Kidney tubule cell (primary cell): Measurements from ENCODE around the gene MYH14.
A peak's percentile ranks its signal among the peaks of the same experiment; 100 is the strongest.

ENCODE experiments used
- DNase-seq: peaks from one replicate; pipeline ENCODE4 v3.0.0-alpha.2; 2018; ENCODE audit warnings: low spot score

The MYH14 gene

DNA sequence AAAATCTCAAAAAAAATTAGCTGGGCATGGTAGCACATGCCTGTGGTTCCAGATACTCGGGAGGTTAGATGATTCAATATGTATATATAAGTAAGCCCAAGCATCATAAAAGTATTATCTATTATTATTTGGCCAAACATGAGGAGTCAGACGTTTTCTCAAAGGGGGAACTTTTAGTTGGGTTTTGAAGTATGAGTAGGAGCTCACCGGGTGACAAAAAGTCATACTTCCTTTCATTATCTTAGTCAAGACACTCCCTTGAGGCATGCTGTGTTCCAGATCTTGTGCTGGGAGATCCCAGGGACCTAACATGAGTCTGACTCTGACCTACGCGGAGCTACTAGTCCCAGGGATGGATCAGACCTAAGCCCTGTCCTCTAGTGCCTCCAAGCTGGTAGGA, 8.2 kb upstream of the MYH14 start:
- no peak for DNase-seq

DNA sequence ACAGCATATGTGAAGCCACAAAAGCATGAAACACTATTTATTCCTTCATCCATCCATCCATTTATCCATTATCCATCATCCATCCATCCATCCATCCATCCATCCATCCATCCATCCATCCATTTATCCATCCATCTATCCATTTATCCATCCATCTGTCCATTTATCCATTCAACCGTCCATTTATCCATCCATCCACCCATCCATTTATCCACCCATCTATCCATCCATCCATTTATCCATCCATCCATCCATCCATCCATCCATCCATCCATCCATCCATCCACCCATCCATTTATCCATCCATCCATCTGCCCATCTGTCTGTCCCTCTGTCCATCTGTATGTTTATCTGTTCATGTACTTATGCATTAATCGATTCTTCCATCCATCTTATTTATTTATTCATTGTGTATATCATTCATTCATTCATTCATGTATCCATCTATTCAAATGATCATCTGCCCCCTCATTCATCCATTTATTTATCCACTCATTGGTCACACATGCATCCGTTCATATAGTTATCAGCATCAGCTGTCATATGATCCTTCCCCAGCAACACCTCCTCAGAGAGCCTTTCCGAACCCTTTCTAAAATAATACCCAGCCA, 7.0 kb upstream of the MYH14 start:
- DNase-seq = no peak

DNA sequence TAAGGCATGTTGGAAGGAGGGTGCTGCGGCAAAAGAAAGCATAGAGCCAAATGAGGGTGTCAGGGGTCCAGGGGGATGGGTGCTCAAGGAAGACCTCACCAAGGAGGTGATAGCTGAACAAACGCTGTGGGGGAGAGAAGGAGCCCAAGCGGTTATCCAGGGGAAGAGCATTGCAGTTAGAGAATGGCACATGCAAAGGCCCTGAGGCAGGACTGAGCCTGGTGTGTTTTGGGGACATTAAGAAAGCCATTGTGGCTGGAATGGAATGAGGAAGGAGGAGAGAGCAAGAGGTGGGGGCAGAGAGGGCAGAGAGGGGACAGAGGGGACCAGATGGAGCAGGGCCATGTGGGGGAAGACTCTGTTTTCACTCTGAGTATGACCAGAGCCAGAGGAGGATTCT, 6.1 kb upstream of the MYH14 start:
- no peak for DNase-seq

DNA sequence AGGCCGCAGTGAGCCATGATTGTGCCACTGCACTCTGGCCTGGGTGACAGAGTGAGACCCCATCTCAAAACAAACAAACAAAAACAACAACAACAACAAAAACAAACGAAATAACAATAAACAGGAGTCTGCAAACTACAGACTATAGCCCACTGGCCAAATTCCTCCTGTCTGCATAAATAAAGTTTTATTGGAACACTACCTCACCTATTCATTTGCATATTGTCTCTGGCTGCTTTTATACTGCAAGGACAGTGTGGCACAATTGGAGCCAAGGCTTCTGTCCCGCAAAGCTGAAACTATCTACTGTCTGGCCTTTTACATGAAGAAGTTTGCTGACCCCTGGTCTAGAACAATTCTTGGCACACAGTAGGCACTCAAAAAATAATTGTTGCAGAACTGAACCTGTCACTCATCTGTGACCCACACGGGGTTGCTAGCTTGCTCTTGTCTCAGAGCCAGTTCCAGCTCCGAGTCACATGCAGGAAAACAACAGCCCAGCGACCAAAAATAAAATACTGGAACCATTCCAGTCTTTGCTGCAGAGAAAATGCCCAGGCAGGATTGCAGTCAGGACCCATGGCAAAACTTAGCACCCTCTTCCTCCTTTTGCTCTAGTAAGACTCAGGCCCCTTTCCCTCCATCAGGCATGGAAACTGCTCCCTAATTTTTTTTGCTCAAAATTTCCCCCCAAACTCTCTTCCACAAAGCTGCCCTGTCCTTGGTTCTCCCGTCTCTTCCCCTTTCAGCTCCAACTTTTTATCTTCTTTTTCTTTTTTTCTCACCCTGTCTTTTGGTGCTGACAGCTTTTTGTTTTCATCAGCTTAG, 4.8 kb upstream of the MYH14 start:
- no peak for DNase-seq

DNA sequence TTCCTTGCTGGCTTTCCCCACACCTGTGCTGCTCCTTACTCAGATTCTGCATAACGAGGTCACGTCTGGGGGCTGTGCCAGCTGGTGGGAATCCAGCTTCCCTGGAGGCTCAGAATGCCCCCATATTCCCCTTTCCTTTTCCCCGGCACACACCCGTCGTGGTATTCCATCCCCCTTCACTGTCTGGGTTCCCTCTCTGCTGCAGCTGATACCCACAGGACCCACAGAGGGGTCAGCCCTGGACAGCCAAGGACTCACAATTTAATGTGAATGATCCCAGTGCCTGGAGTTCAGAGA, 4.2 kb upstream of the MYH14 start:
- no peak for DNase-seq

DNA sequence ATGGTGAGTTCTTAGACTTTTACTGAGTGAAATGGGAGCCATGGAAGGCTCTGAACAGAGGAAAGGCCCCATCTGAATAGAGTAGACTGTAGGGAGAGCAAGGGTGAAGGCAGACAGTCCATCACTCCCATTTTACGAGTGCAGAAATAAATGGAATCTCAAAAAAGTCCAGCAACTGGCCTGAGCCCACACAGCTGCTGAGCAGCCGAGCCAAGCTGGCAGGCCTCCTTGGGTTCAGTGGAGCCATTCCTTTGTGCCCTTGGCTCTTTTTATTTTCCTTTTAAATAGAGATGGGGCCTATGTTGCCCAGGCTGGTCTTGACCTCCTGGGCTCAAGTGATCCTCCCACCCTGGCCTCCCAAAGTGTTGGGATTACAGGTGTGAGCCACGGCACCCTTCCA, 1.0 kb upstream of the MYH14 start:
- DNase-seq = no peak

DNA sequence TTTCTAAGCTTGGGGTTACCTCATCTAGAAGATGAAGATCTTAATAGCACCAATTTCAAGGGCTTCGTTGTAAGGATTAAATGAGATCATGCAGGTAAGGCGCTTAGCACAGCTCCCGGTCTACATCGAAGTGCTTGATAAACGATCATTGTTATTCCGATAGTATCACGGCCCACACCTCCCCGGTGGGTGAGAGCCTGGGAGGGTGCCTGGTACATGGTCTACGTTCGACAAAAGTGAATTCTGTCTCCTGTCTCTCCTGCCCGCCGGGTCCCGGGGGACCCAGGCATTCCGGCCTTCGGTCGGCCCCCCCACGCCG, 501 bp upstream of the MYH14 start:
- no peak for DNase-seq

DNA sequence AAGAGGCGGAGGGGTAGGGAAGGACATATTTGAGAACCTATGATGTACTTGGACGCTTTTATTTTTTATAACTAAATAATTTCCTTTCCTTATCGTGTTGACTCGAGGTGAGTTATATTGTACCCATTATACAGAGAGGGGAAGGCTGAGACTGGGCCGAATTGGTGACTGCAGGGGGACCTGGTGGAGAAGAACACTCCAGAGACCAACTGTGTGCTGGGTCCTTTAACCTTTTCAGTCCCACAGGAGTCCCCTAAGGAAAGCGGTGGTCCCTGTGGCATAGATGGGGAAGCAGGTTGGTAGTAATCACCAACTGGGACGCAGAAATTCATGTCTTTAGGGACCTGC, 633 bp downstream of the MYH14 start:
- no peak for DNase-seq

DNA sequence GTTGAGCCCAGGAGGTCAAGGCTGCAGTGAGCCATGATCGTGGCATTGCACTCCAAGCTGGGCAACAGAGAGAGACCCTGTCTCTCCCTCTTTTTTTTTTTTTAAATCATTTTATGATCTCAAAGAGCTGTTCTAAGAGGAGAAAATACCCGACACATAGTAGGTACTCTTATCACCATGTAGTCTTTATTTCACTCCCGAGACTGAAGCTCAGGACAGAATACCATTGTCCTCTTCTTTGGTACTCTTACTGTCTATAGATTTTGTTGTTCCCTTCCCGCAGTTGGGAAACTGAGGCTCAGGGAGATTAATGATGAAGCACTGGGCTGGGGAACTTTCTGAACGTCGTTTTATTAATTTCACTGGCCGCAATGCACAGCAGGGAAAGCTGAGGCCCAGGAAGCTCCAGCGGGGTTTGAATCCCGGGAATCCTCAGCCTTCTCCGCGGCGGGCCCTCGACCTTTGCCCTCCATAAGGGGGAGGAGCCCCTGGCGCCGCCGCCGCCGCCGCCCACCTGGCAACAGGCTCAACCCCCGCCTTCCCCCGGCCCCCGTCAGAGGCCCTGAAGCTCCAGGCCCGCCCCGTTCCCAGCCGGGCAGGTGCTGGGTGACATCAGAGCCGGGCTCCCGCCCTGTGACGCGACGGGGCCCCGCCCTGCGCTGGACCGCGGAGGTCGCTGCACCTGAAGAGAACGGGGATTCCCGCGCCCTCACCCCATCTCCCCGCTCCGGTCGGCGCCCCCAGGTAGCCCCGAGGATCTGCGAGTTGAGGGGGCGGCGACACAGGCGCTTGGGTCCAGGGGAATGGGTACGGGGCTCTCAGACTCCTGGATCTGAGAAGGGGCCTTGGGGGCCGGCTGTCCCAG, 1.6 kb downstream of the MYH14 start:
- DNase-seq = peak; percentile 78

DNA sequence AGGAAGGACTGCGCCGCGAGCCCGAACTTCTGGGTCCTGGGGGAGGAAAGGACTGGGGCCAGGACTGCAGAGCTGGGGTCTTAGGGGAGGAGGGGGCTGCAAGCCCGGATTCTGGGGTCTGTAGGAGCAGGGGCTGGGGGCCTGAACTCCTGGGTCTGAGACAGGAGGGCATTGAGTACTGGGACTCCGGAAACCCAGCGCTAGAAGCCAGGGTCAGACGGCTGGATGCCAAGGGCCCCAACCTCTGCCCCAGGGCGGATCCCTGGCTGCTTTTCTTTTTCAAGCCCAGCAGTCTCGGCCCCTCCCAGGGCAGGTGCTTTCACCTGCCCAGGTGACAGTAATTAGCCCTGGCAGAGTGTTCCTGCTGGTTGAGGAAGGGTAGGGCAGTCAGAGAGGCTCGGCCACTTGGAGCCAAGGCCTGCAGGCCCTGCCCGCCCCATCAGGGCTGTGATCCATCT, 2.3 kb downstream of the MYH14 start:
- DNase-seq = peak; percentile 34

DNA sequence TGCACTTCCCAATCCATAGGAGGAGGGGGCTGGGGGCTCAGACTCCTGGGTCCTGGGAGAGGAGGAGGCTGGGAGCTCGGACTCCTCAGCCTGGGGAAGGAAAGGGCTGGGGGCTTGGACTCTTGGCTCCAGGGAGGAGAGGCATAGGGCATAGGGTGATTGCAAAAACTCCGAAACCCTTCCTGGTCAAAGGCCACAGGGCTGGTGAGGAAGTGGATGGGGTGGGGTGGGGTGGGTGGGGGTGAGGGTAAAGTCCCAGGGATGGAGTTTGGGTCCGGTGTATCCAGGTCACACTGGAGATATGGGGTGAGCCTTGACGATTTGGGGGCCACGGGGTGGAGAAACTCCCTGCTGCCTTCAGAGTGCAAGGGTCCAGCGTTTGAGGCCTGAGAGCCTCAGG, 2.8 kb downstream of the MYH14 start:
- DNase-seq = no peak

DNA sequence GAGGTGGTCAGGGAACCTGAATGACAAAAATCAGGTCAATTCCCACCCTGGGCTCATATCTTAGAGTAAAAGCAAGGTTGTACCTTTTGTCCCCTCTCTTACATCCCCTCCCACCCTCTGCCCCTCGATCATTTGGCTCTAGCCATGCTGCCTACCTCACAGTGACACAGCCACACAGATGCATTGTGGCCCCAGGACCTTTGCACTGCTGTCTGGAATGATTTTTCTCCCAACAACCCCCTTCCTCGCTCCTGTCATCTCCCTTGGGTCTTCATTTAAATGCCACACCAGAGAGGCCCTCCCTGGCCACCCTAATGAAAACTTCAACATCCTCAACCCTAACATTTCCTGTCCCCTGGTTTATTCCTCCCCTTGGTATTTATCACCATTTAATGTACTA, 4.3 kb downstream of the MYH14 start:
- DNase-seq = no peak

DNA sequence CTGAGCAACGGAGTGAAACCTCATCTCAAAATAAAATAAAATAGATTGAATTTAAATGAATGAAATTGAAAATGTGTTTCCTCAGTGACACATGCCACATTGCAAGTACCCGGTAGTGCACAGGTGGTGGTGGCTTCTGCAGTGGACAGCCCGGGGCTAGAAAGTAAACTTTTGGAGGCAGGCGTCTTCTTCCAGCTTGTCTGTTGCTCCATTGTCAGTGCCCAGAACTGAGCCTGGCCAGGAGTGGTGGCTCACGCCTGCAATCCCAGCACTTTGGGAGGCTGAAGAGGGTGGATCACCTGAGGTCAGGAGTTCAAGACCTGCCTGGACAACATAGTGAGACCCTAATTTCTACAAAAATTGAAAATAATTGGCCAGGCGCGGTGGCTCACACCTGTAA, 5.7 kb downstream of the MYH14 start:
- no peak for DNase-seq

DNA sequence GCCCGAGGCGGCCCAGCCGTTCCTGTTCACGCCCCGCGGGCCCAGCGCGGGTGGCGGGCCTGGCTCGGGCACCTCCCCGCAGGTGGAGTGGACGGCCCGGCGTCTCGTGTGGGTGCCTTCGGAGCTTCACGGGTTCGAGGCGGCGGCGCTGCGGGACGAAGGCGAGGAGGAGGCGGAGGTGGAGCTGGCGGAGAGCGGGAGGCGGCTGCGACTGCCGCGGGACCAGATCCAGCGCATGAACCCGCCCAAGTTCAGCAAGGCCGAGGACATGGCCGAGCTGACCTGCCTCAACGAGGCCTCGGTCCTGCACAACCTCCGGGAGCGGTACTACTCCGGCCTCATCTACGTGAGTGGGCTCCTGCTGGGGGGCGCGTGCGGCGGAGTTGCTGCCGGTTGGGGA, 7.0 kb downstream of the MYH14 start:
- DNase-seq = no peak

DNA sequence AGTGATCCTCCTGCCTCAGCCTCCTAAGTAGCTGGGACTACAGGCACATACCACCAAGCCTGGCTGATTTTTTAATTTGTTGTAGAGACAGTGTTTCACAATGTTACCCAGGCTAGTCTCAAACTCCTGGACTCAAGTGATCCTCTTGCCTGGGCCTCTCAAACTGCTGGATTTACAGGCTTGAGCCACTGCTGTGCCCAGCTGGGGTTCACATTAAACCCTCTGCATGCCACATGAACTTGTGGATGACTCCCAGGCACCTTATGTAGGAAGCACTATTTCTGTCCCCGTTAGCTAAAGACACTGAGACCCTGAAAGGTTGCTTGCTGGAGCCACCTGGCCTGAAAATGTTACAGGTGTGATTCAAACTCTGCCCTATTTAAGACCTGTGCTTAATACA, 10.5 kb downstream of the MYH14 start:
- no peak for DNase-seq

DNA sequence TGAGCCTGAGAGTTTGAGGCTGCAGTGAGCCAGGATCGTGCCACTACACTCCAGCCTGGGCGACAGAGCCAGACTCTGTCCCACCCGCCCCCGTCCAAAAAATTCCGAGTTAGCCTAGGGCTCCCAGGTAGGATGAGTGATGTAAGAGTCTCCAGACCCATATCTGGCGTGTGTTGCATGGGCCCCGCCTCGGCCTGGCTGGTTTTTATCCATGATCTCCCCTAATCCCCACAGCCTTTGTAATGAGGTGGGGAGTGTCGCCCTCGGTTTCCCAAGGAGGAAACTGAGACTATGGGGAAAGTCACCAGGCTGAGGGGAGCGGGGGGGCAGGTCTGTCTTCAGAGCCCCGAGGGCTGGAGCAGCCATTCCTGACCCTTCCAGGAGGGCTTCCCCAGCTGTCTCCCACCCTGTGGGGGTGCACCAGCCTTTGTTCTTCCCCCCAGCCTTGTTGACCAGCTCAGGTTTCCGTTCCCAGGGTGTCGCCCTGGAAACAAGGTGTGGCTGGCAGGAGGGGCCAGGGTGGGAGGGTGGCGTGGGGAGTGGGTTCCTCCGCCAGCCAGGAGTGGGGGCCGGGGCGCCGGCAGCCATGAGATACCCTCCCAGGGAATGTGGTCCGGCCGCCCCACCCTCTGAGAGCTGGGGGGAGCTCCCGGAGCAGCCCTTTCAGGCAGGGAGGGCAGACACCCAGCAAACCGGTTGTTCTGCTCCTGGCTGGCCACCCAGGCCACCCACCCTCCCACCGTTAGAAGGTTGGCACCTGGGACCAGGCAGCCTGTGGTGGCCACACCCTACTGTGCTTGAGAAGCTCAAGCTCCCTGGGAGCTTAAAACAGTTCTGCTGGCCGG, 11.5 kb downstream of the MYH14 start:
- peak; percentile 50 for DNase-seq

DNA sequence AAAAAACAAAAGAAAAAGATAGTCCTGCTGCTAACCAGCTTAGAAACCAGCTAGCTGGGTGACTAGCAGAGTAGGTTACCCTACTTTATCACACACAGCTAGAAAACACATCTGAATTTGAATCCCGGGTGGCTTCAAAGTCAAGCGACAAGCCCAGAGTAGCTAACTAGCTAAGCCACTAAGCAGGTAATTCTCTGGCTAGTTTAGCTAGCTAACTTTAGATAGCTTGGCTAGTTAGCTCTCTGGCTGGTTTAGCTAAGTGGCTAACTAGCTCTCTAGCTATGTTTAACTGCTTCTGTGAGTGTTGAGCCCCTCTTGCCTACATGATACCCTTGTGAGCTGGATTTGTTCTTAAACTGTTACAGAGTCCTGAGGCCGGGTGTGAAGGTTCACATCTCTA, 12.4 kb downstream of the MYH14 start:
- no peak for DNase-seq

DNA sequence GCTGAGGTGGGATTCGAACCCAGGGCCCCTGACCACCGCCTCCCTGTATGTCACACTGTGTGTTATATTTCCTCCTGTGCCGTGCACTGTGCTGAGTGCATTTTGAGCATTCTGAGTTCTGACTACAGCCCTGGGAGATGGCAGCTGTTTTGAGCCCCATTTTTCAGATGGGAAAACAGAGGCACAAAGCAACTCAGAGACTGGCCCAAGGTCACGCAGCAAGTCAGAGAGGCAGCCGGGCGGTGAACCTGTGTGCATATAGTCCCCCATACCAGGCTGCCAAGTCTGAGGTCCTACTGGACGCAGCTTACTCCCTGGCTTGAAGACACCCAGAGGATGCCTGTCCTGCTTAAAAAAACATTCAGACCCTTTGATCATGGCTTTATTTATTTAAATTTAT, 17.7 kb downstream of the MYH14 start:
- no peak for DNase-seq

DNA sequence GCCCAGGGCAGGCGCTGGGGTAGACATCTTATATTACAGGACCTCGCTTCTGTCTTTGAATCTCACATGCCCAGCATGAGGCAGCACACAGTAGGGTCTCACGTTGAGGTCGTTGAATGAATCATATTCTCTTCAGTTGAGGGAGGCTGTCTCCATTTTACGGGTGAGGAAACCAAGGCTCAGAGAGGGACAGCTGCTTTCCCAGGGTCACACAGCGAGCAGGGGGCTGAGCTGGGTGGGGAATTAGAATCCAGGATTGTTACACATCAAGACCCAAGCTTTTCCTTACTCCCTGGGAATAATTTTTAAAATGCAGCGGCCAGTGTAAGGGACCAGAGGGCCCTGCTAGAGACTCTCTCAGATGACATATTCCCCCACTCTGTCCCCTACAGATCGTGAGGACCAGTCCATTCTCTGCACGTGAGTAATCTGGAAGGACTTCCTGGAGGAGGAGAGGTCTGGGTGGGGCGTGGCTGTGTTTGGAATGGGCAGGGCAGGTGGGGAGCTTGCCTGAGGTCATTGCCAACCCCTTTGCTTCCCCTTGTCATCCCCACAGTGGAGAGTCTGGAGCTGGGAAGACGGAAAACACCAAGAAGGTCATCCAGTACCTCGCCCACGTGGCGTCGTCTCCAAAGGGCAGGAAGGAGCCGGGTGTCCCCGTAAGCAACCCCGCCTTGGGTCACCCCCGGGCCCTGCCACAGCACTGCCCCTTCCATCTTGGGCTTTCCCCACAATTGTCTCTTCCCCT, 19.4 kb downstream of the MYH14 start:
- DNase-seq = no peak

DNA sequence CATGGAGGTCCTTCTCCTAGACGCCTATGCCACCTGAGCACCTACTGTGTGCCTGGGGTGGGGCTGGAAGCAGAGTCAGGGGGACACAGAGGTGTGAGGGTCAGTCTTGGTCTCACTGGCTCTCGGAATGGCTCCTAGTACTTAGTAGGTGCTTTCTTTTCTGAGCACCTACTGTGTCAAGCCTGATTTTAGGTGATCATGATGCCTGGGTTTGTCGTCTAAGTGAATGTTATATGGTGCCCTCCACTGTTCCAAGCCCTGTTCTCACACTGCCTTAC, 20.0 kb downstream of the MYH14 start:
- DNase-seq = no peak

DNA sequence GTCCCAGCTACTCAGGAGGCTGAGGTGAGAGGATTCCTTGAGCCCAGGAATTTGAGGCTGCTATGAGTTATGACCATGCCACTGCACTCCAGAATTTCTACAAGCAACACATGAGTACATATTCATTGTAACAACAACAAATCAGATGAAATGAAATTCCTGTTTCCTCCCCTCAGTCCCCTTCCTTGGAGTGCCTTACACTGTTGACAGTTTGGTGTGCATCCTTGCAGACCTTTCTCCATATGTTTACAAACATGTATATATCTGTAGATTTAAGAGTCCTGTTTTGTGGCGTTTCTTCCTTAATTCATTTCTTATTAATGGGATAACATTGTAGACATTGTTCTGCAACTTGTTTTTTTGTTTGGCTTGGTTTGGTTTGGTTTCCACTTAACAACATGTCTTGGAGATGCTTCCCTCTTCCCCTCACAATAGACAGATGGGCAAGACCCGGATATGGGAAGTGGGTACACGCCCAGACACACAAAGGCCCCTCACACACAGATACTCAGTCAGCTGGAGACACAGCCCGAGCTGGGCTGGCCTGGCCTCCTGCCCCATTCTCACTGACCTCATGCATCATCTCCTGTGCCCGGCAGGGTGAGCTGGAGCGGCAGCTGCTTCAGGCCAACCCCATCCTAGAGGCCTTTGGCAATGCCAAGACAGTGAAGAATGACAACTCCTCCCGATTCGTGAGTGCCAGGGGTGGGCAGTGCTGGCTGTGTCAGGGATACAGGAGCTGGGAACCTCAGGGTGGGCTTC, 21.7 kb downstream of the MYH14 start:
- DNase-seq = no peak
